K562 (cell line): ENCODE data around the gene HSPA5. TPM values are rescaled to one million over a fixed set of nuclear protein-coding genes. Genes with fewer than 3 reads are reported as not detected.

Experiments
- ARHGAP35 ChIP-seq: fragments of 450-650 bp; IDR thresholded peaks from 2 replicates; pipeline ENCODE4 v1.6.1; 2018; ENCODE audit not compliant: partially characterized antibody
- BCOR ChIP-seq: fragments of 450-650 bp; IDR thresholded peaks from 2 replicates; pipeline ENCODE4 v1.6.1; 2016
- BRD4 ChIP-seq: fragments of 200-600 bp; sonication (generic); IDR thresholded peaks from 2 replicates; pipeline ENCODE4 v1.6.1; 2017; ENCODE audit warnings: inconsistent platforms
- CBX3 ChIP-seq, 2 experiments: IDR thresholded peaks; 1 replicate in 1 of 2; 2 replicates in 1 of 2; pipeline ENCODE4 v1.6.1; 2012; ENCODE audit warnings: inconsistent platforms in 2 of 2, low read length in 2 of 2, borderline replicate concordance in 1 of 2, control low read depth in 1 of 2
- CREB1 ChIP-seq, 2 experiments: sonication (generic) in 1 of 2; formaldehyde crosslinking in 1 of 2; IDR thresholded peaks; 2 replicates each; pipeline versions ENCODE4 v1.6.1 to v1.8.0; 2012 to 2022; ENCODE audit warnings: inconsistent platforms in 1 of 2, mild to moderate bottlenecking in 1 of 2, missing genetic modification reagents in 1 of 2, moderate library complexity in 1 of 2
- CREB3 ChIP-seq: fragments of 450-650 bp; conservative IDR thresholded peaks from 2 replicates; pipeline ENCODE4 v1.6.1; 2016; ENCODE audit warnings: missing genetic modification characterization, low read depth, mild to moderate bottlenecking, missing compliant biosample characterization, moderate library complexity
- CREB3L1 ChIP-seq: fragments of 450-650 bp; IDR thresholded peaks from 2 replicates; pipeline ENCODE4 v1.6.1; 2014; ENCODE audit warnings: low read depth, mild to moderate bottlenecking, moderate library complexity, borderline replicate concordance
- EGR1 ChIP-seq: fragments of 450-650 bp; conservative IDR thresholded peaks from 2 replicates; pipeline ENCODE4 v1.6.1; 2017; ENCODE audit warnings: mild to moderate bottlenecking
- ELF1 ChIP-seq: fragments of 200-800 bp; sonication (Bioruptor generic); IDR thresholded peaks from 2 replicates; pipeline ENCODE4 v1.6.1; 2016; ENCODE audit warnings: missing genetic modification characterization, missing compliant biosample characterization
- EP400 ChIP-seq: fragments of 450-650 bp; IDR thresholded peaks from 2 replicates; pipeline ENCODE4 v1.6.1; 2017; ENCODE audit warnings: antibody characterized with exemption, mild to moderate bottlenecking, moderate library complexity
- GABPB1 ChIP-seq: sonication (generic); formaldehyde crosslinking; IDR thresholded peaks from 2 replicates; pipeline ENCODE4 v1.8.0; 2022; ENCODE audit warnings: mild to moderate bottlenecking, missing genetic modification reagents
- GATAD2B ChIP-seq: fragments of 450-650 bp; IDR thresholded peaks from 2 replicates; pipeline ENCODE4 v1.6.1; 2017; ENCODE audit warnings: mild to moderate bottlenecking, borderline replicate concordance
- HMGXB4 ChIP-seq: sonication (generic); formaldehyde crosslinking; IDR thresholded peaks from 2 replicates; pipeline ENCODE4 v1.8.1; 2023; ENCODE audit warnings: mild to moderate bottlenecking, missing genetic modification reagents
- HNRNPUL1 ChIP-seq: fragments of 200-400 bp; formaldehyde crosslinking; IDR thresholded peaks from 2 replicates; pipeline ENCODE4 v1.6.1; 2017; ENCODE audit warnings: low read length
- MNT ChIP-seq, 2 experiments: fragments of 450-650 bp; conservative IDR thresholded peaks; 2 replicates each; pipeline ENCODE4 v1.6.1; 2017; ENCODE audit warnings: mild to moderate bottlenecking in 2 of 2, moderate library complexity in 2 of 2
- SAFB ChIP-seq: fragments of 200-400 bp; formaldehyde crosslinking; IDR thresholded peaks from 2 replicates; pipeline ENCODE4 v1.6.1; 2017; ENCODE audit warnings: low read depth, low read length, borderline replicate concordance
- TAF7 ChIP-seq: fragments of 450-650 bp; IDR thresholded peaks from 2 replicates; pipeline ENCODE4 v1.6.1; 2016; ENCODE audit warnings: missing genetic modification characterization, missing compliant biosample characterization
- THAP7 ChIP-seq: fragments of 250-450 bp; sonication (Bioruptor Pico); IDR thresholded peaks from 2 replicates; pipeline ENCODE4 v1.5.0; 2021
- ZNF165 ChIP-seq: fragments of 250-450 bp; sonication (Bioruptor Pico); IDR thresholded peaks from 2 replicates; pipeline ENCODE4 v1.4.0; 2020; ENCODE audit warnings: borderline replicate concordance
- ZNF212 ChIP-seq: fragments of 450-650 bp; formaldehyde crosslinking; IDR thresholded peaks from 2 replicates; pipeline ENCODE4 v1.4.0; 2020; ENCODE audit warnings: mild to moderate bottlenecking
- ZNF23 ChIP-seq: fragments of 250-450 bp; sonication (Bioruptor Pico); IDR thresholded peaks from 2 replicates; pipeline ENCODE4 v1.4.0; 2020; ENCODE audit warnings: mild to moderate bottlenecking
- ZSCAN29 ChIP-seq: fragments of 450-650 bp; IDR thresholded peaks from 2 replicates; pipeline ENCODE4 v1.6.1; 2017
- polyA plus RNA-seq, 8 experiments: library from polyadenylated mRNA; depleted of rRNA in 4 of 8; stranded (reverse) in 5 of 8; unstranded in 3 of 8; fragments of >200 nt; fragmentation: Nextera tagmentation in 2 of 8; fragmentation: Illumina TruSeq in 1 of 8; extraction: Ambion mirVana in 2 of 8; extraction: Trizol in 1 of 8; gene quantifications; 2 replicates each; pipeline versions ENCODE4 v1.2.1 to v1.2.3, GENCODE V29; 2011 to 2014; ENCODE audit warnings: inconsistent platforms in 1 of 8, missing spikeins in 1 of 8
- total RNA-seq, 7 experiments: library from RNA; depleted of rRNA in 6 of 7; stranded (reverse); fragments of >200 nt in 6 of 7; fragmentation: Illumina TruSeq in 2 of 7; extraction: Trizol in 2 of 7; gene quantifications; 2 replicates each; pipeline versions ENCODE4 v1.2.1 to v1.2.3, GENCODE V29; 2011 to 2021; ENCODE audit warnings: low replicate concordance in 1 of 7

HSPA5 gene
- total and polyA plus RNA-seq, 9 of the 15 experiments (the other 6 are each of a cell fraction or from before 2014, with no cell fraction given) = 48.0 to 265 (median 113) TPM

- TF ChIP-seq EP400 = peak; percentile 71
- peak; percentile 47 to 75; a peak in 2 of 4 replicates for TF ChIP-seq MNT (conservative IDR thresholded peaks at IDR 0.05)
- peak in 1 of 2 experiments; percentile 79; a peak in 1 of 3 replicates for TF ChIP-seq CBX3 (IDR thresholded peaks at IDR 0.05; ENCODE audit: borderline replicate concordance in 1 of 2, low read length in 2 of 2)
- no peak for TF ChIP-seq SAFB
- TF ChIP-seq BRD4 = peak; percentile 36; the same call in 1 of the 2 replicates
- TF ChIP-seq ZNF212 (CRISPR knock-in tag) = 0 out of 2 replicates have a peak, but pooled peaks have one; percentile 62
- TF ChIP-seq ARHGAP35 = no peak
- TF ChIP-seq GATAD2B = peak; percentile 92; the same call in 1 of the 2 replicates
- TF ChIP-seq CREB3 (tag) = peak; percentile 69; the same call in 1 of the 2 replicates
- peak; percentile 93 for TF ChIP-seq GABPB1 (CRISPR knock-in tag)
- TF ChIP-seq CREB3L1 = peak; percentile 84
- TF ChIP-seq ZNF165 (CRISPR knock-in tag) = no peak
- no peak for TF ChIP-seq ZSCAN29
- no peak for TF ChIP-seq CREB1 (IDR thresholded peaks at IDR 0.05)
- TF ChIP-seq CREB1 (CRISPR knock-in tag; IDR thresholded peaks at IDR 0.05) = 0 out of 2 replicates have a peak, but pooled peaks have one; percentile 38
- peak; percentile 73; the same call in 1 of the 2 replicates for TF ChIP-seq TAF7 (tag)
- peak; percentile 100 for TF ChIP-seq ELF1 (tag)
- TF ChIP-seq BCOR = peak; percentile 66
- TF ChIP-seq ZNF23 (CRISPR knock-in tag) = no peak
- TF ChIP-seq EGR1 = peak; percentile 61
- peak; percentile 86 for TF ChIP-seq HMGXB4 (CRISPR knock-in tag)
- TF ChIP-seq THAP7 = no peak
- no peak for TF ChIP-seq HNRNPUL1
Measured at GRCh38 chr9:125261501-125262293, 20.6 kb upstream of the HSPA5 start, which contains the start of gene GAPVD1 (continued).
